GM12878 (cell line): ENCODE measurements around the gene GADL1. TPM values are rescaled to one million over a fixed set of nuclear protein-coding genes. Genes with fewer than 3 reads are reported as not detected.

Source experiments
- ATAC-seq: fragments of 200-7000 bp; cut with Tn5 transposase; 3 replicates; pipeline ENCODE4 v1.9.1; 2020; ENCODE audit warnings: mild to moderate bottlenecking, moderate library complexity
- BruUV-seq: library from RNA; stranded (reverse); fragments of 400-500 nt; replicated peaks from 2 replicates; lab custom pipeline; 2021; lab: Mats Ljungman, UMichigan
- CTCF ChIA-PET: fragments of 300-600 bp; sonication (Branson Sonifier 250); formaldehyde crosslinking; extraction: SDS; loops from one replicate; lab custom pipeline; 2021; ENCODE audit warnings: inconsistent platforms; lab: Yijun Ruan, JAX
- POLR2A ChIA-PET: fragments of 350-600 bp; formaldehyde crosslinking; extraction: SDS; loops from one replicate; lab custom pipeline; 2021; ENCODE audit warnings: inconsistent platforms; lab: Charles Lee
- RAD21 ChIA-PET: fragments of 300-600 bp; sonication (Branson Sonifier 250); formaldehyde crosslinking; loops from one replicate; lab custom pipeline; 2023; ENCODE audit warnings: antibody characterized with exemption; ENCODE audit not compliant: unreplicated experiment; lab: Charles Lee
- SMC1A ChIA-PET: fragments of 300-600 bp; sonication (Branson Sonifier 250); formaldehyde crosslinking; loops from one replicate; lab custom pipeline; 2023; ENCODE audit not compliant: unreplicated experiment, uncharacterized antibody; lab: Charles Lee
- DNase-seq: peaks from one replicate; pipeline ENCODE4 v3.0.0-alpha.2; 2011; ENCODE audit warnings: low read depth, low spot score
- FAIRE-seq: peaks from 3 replicates; lab custom pipeline; 2011; peaks lifted over from hg19 to GRCh38; lab: Jason Lieb, UNC
- H2AFZ ChIP-seq: 2 replicates; pipeline ENCODE4 v1.6.0; 2011; ENCODE audit warnings: low read depth, low read length, control low read depth; ENCODE audit not compliant: control insufficient read depth
- H3K27ac ChIP-seq: 2 replicates; pipeline ENCODE4 v1.5.1; 2011; ENCODE audit warnings: control low read depth; ENCODE audit not compliant: control insufficient read depth, insufficient read depth
- H3K27me3 ChIP-seq, 2 experiments: replicated peaks in 1 of 2; 2 replicates each; pipeline versions ENCODE4 v1.6.0 to v1.6.1; 2011; ENCODE audit warnings: low read length in 1 of 2; ENCODE audit not compliant: control insufficient read depth in 2 of 2, insufficient read depth in 2 of 2
- H3K36me3 ChIP-seq, 2 experiments: 2 replicates each; pipeline ENCODE4 v1.5.1; 2011; ENCODE audit warnings: low read length in 1 of 2; ENCODE audit not compliant: control insufficient read depth in 2 of 2, insufficient read depth in 2 of 2
- H3K4me1 ChIP-seq: 2 replicates; pipeline ENCODE4 v1.6.1; 2011; ENCODE audit warnings: mild to moderate bottlenecking, low read length, moderate library complexity, mixed read lengths; ENCODE audit not compliant: control insufficient read depth, insufficient read depth
- H3K4me2 ChIP-seq: 2 replicates; pipeline ENCODE4 v1.6.0; 2011; ENCODE audit warnings: control low read depth; ENCODE audit not compliant: control insufficient read depth, insufficient read depth
- H3K4me3 ChIP-seq: fragments of 200-600 bp; sonication (generic); 2 replicates; pipeline ENCODE4 v1.5.1; 2016
- H3K79me2 ChIP-seq: 2 replicates; pipeline ENCODE4 v1.6.0; 2011; ENCODE audit warnings: low read length; ENCODE audit not compliant: control insufficient read depth, insufficient read depth
- H3K9ac ChIP-seq: 2 replicates; pipeline ENCODE4 v1.8.0; 2011; ENCODE audit warnings: low read length, control low read depth, mixed read lengths; ENCODE audit not compliant: control insufficient read depth, insufficient read depth
- H3K9me3 ChIP-seq: replicated peaks from 3 replicates; pipeline ENCODE4 v1.5.1; 2011; ENCODE audit warnings: mild to moderate bottlenecking, low read length; ENCODE audit not compliant: control insufficient read depth, insufficient read depth
- H4K20me1 ChIP-seq: 2 replicates; pipeline ENCODE4 v1.6.0; 2011; ENCODE audit not compliant: control insufficient read depth, insufficient read depth
- CEBPZ ChIP-seq: fragments of 150-350 bp; IDR thresholded peaks from 2 replicates; pipeline ENCODE4 v1.6.1; 2016; ENCODE audit warnings: low read depth, low read length
- ESRRA ChIP-seq: IDR thresholded peaks from 2 replicates; pipeline ENCODE4 v1.6.1; 2012; ENCODE audit warnings: mild to moderate bottlenecking, low read length, improper control_type of control experiment
- GATAD2B ChIP-seq: fragments of 450-650 bp; conservative IDR thresholded peaks from 2 replicates; pipeline ENCODE4 v1.6.1; 2017; ENCODE audit warnings: low read depth, mild to moderate bottlenecking, moderate library complexity
- MTA3 ChIP-seq: IDR thresholded peaks from 2 replicates; pipeline ENCODE4 v1.6.1; 2012; ENCODE audit warnings: low read length, inconsistent platforms, borderline replicate concordance
- MXI1 ChIP-seq: fragments of 150-350 bp; IDR thresholded peaks from 2 replicates; pipeline ENCODE4 v1.6.1; 2011; ENCODE audit warnings: low read depth, mild to moderate bottlenecking, inconsistent platforms, low read length, improper control_type of control experiment
- NFYB ChIP-seq: IDR thresholded peaks from 2 replicates; pipeline ENCODE4 v1.6.1; 2011; ENCODE audit warnings: low read depth, mild to moderate bottlenecking, low read length, improper control_type of control experiment, moderate library complexity; ENCODE audit not compliant: insufficient read depth
- NRF1 ChIP-seq: conservative IDR thresholded peaks from 2 replicates; pipeline ENCODE4 v1.6.1; 2011; ENCODE audit warnings: mild to moderate bottlenecking, low read depth, low read length, improper control_type of control experiment
- RAD21 ChIP-seq: IDR thresholded peaks from 2 replicates; pipeline ENCODE4 v1.6.1; 2011; ENCODE audit warnings: mild to moderate bottlenecking, low read depth, low read length, moderate library complexity; ENCODE audit not compliant: insufficient read depth
- RBBP5 ChIP-seq: fragments of 200-600 bp; sonication (generic); conservative IDR thresholded peaks from 2 replicates; pipeline ENCODE4 v1.6.1; 2016
- SMAD1 ChIP-seq: fragments of 450-650 bp; IDR thresholded peaks from 2 replicates; pipeline ENCODE4 v1.6.1; 2018; ENCODE audit warnings: mild to moderate bottlenecking, low read depth; ENCODE audit not compliant: partially characterized antibody
- SREBF1 ChIP-seq: IDR thresholded peaks from 2 replicates; pipeline ENCODE4 v1.6.1; 2012; ENCODE audit warnings: mild to moderate bottlenecking, low read length
- SREBF2 ChIP-seq: IDR thresholded peaks from 2 replicates; pipeline ENCODE4 v1.6.1; 2012; ENCODE audit warnings: mild to moderate bottlenecking, low read length
- SRF ChIP-seq, 2 experiments: IDR thresholded peaks; 2 replicates each; pipeline ENCODE4 v1.6.1; 2011; ENCODE audit warnings: low read depth in 2 of 2, low read length in 2 of 2, mild to moderate bottlenecking in 1 of 2, moderate library complexity in 1 of 2
- YY1 ChIP-seq: IDR thresholded peaks from 2 replicates; pipeline ENCODE4 v1.6.1; 2011; ENCODE audit warnings: low read depth, mild to moderate bottlenecking, low read length
- ZBED1 ChIP-seq: IDR thresholded peaks from 2 replicates; pipeline ENCODE4 v1.6.1; 2016; ENCODE audit warnings: borderline replicate concordance
- in situ Hi-C: fragments of 300-500 bp; cut with MboI; formaldehyde crosslinking; loops from 9 replicates; pipeline ENCODE4 v1.14.3; 2018; ENCODE audit warnings: mixed read lengths
- intact Hi-C: fragments of 100-400 bp; cut with micrococcal nuclease; formaldehyde crosslinking; loops from one replicate; pipeline ENCODE4 v1.14.2; 2022; ENCODE audit not compliant: unreplicated experiment
- polyA plus RNA-seq, 11 experiments: library from polyadenylated mRNA; depleted of rRNA in 4 of 11; unstranded in 6 of 11; stranded (reverse) in 5 of 11; fragments of >200 nt; fragmentation: Nextera tagmentation in 4 of 11; fragmentation: Illumina TruSeq in 1 of 11; extraction: Ambion mirVana in 4 of 11; extraction: Trizol in 1 of 11; gene quantifications; 1 replicate in 1 of 11; 2 replicates in 10 of 11; pipeline versions ENCODE4 v1.2.1 to v1.2.3, GENCODE V29; 2011 to 2016; ENCODE audit warnings: inconsistent platforms in 2 of 11, missing spikeins in 2 of 11, low read depth in 1 of 11
- total RNA-seq, 4 experiments: library from RNA; depleted of rRNA in 3 of 4; stranded (reverse); fragments of >200 nt in 3 of 4; fragmentation: Illumina TruSeq in 1 of 4; extraction: Trizol in 1 of 4; gene quantifications; 2 replicates each; pipeline versions ENCODE4 v1.2.1 to v1.2.3, GENCODE V29; 2013 to 2021

Gene GADL1
- total and polyA plus RNA-seq, 10 of the 15 experiments (the other 5 are each of a cell fraction or from before 2014, with no cell fraction given): 0.04 TPM; not detected in 9

DNA sequence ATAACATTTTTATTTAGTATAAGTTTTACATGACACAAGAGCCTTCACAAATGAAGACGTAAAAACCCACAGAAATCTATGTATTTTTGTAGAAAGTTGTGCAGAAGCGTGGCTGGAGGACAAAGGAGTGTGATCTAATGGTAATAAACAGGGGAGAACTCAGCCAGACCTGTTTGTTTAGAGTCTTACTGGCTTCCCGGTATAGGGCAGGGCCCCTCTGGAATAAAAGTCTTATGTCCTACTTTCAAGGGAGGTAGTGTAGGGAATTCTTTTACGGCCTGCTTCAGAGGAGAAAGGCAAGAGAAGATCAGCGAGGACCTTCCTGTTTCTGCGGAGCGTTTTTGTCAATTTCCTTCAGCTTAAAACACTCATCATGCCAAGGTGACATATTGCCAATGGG, 184.4 kb downstream of the GADL1 start (continued):
- no peak for TF ChIP-seq SRF (IDR thresholded peaks at IDR 0.05; ENCODE audit: low read depth in 2 of 2, low read length in 2 of 2)
- no peak for TF ChIP-seq NFYB
- TF ChIP-seq CEBPZ: no peak
- no peak for TF ChIP-seq GATAD2B
- TF ChIP-seq SREBF2: no peak

DNA sequence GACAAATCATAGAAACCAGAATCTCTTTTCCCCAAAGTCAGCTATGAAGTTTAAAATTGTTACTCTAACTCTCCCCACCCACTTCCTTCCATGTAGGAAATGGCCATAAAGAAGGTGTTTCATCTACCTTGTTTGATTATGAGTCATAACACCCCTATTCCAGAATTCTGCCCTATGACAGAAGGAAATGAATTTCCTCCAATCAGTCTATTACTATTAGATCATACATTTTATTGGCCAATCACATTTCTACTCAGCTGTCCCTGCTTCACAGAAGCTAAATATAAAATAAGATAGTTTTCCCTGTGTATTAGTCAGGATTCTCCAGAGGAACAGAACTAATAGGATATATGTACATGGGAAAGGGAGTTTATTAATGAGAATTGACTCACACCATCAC, 186.0 kb downstream of the GADL1 start:
- DNase-seq (no peak), ATAC-seq (no peak), FAIRE-seq (no peak)
- in situ Hi-C loops: no loop called here
- no TSS peak for BruUV-seq
- H3K36me3 ChIP-seq: no peaks in the 10 kb centered on the region
- H3K4me1 ChIP-seq: no peaks in the 10 kb centered on the region
- POLR2A ChIA-PET: no interaction called here
- no peak overlapping the region for H3K27ac ChIP-seq
- CTCF ChIA-PET: no interaction called here
- intact Hi-C loops: no loop called here
- H3K4me3 ChIP-seq: no peak overlapping the region
- no peaks in the 10 kb centered on the region for H4K20me1 ChIP-seq
- no peak overlapping the region for H3K4me2 ChIP-seq
- TF ChIP-seq MTA3: no peak
- no peak for TF ChIP-seq SMAD1
- no peak for TF ChIP-seq NRF1
- no peak for TF ChIP-seq ZBED1
- TF ChIP-seq ESRRA: no peak
- no peak for TF ChIP-seq YY1
- no peak for TF ChIP-seq RBBP5
- no peak for TF ChIP-seq RAD21
- no peak for TF ChIP-seq SREBF1
- no peak for TF ChIP-seq MXI1
- TF ChIP-seq SRF (IDR thresholded peaks at IDR 0.05; ENCODE audit: low read depth in 2 of 2, low read length in 2 of 2): no peak
- H3K9ac ChIP-seq: no peak overlapping the region
- H3K79me2 ChIP-seq: no peaks in the 10 kb centered on the region
- no peaks in the 10 kb centered on the region for H3K9me3 ChIP-seq
- SMC1A ChIA-PET: no interaction called here
- H2AFZ ChIP-seq: no peak overlapping the region
- RAD21 ChIA-PET: no interaction called here
- no peaks in the 10 kb centered on the region for H3K27me3 ChIP-seq
